Liver (tissue), 3 donors: ENCODE measurements around the gene SPDEF.

Experiments
- EGR1 ChIP-seq, 2 donors: IDR thresholded peaks; 2 replicates each; pipeline ENCODE4 v1.6.1; 2016 to 2018; ENCODE audit warnings: antibody characterized with exemption in 2 of 2, low read depth in 2 of 2
- FOXA1 ChIP-seq: IDR thresholded peaks from 2 replicates; pipeline ENCODE4 v1.6.1; 2016; ENCODE audit warnings: antibody characterized with exemption
- GABPA ChIP-seq, 2 donors: IDR thresholded peaks in 1 of 2; conservative IDR thresholded peaks in 1 of 2; 2 replicates each; pipeline ENCODE4 v1.6.1; 2016; ENCODE audit warnings: antibody characterized with exemption in 2 of 2, mild to moderate bottlenecking in 1 of 2, moderate library complexity in 1 of 2
- HNF4A ChIP-seq, 2 donors: conservative IDR thresholded peaks; 2 replicates each; pipeline ENCODE4 v1.6.1; 2016; ENCODE audit warnings: antibody characterized with exemption in 2 of 2, mild to moderate bottlenecking in 2 of 2
- HNF4G ChIP-seq: IDR thresholded peaks from 2 replicates; pipeline ENCODE4 v1.6.1; 2016; ENCODE audit warnings: antibody characterized with exemption
- RAD21 ChIP-seq, 2 donors: IDR thresholded peaks; 2 replicates each; pipeline ENCODE4 v1.6.1; 2016; ENCODE audit warnings: antibody characterized with exemption in 2 of 2, mild to moderate bottlenecking in 2 of 2
- SP1 ChIP-seq: IDR thresholded peaks from 2 replicates; pipeline ENCODE4 v1.6.1; 2018; ENCODE audit warnings: antibody characterized with exemption, mild to moderate bottlenecking
- TAF1 ChIP-seq: conservative IDR thresholded peaks from 2 replicates; pipeline ENCODE4 v1.6.1; 2016; ENCODE audit warnings: antibody characterized with exemption, mild to moderate bottlenecking
- TF ChIP-seq, protein P1 (sequence below): fragments of 150-350 bp; IDR thresholded peaks from 2 replicates; pipeline ENCODE4 v1.5.1; 2017; ENCODE audit warnings: improper control_type of control experiment, low read depth, low read length; ENCODE audit not compliant: missing input control
- TF ChIP-seq, protein P2 (sequence below): IDR thresholded peaks from 2 replicates; pipeline ENCODE4 v1.6.1; 2016; ENCODE audit warnings: antibody characterized with exemption
- TF ChIP-seq, protein P3 (sequence below): IDR thresholded peaks from 2 replicates; pipeline ENCODE4 v1.6.1; 2016; ENCODE audit warnings: antibody characterized with exemption, mild to moderate bottlenecking
- TF ChIP-seq, protein P4 (sequence below): IDR thresholded peaks from 2 replicates; pipeline ENCODE4 v1.6.1; 2016; ENCODE audit warnings: antibody characterized with exemption
- TF ChIP-seq, protein P5 (sequence below): IDR thresholded peaks from 2 replicates; pipeline ENCODE4 v1.6.1; 2016; ENCODE audit warnings: antibody characterized with exemption
- donor health status: healthy.
- donor health status: healthy.

DNA sequence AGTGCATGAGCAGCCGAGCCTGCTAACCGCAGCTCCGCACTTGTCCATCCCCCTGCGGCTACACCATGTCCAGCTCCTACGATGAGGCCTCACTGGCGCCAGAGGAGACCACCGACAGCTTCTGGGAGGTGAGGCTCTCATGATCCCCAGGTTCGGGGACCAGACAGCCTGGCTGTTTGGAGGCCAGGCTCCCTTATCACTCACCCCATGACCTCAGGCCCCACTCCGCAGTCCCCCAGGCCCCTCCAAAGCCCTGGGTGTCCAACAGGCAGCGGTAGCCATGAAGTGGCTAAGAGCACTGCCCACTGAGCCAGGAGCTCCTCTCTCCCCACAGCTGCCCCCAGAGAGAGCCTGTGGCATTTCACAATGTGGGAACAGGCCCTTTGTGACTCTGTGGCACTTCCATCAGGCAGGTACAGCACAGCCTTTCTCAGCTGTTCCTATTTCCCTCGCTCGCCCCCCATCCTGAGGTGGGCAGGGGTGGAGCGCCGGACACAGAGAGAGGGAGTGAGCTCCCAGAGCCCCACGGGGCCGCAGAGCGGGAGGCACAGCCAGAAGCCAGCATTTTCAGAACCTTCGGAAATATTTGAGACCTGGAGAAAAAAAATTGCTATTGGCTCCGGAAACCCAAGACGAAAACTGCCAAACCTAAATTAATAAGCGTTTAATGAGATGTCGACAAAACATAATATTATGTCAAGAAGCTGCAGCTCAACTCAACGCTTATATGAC is 29.7 kb downstream of the SPDEF start:
- TF ChIP-seq, protein P1, sequence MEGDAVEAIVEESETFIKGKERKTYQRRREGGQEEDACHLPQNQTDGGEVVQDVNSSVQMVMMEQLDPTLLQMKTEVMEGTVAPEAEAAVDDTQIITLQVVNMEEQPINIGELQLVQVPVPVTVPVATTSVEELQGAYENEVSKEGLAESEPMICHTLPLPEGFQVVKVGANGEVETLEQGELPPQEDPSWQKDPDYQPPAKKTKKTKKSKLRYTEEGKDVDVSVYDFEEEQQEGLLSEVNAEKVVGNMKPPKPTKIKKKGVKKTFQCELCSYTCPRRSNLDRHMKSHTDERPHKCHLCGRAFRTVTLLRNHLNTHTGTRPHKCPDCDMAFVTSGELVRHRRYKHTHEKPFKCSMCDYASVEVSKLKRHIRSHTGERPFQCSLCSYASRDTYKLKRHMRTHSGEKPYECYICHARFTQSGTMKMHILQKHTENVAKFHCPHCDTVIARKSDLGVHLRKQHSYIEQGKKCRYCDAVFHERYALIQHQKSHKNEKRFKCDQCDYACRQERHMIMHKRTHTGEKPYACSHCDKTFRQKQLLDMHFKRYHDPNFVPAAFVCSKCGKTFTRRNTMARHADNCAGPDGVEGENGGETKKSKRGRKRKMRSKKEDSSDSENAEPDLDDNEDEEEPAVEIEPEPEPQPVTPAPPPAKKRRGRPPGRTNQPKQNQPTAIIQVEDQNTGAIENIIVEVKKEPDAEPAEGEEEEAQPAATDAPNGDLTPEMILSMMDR, result no peak
- TF ChIP-seq TAF1 (no peak), GABPA (IDR thresholded peaks at IDR 0.05 in 1 of 2, conservative IDR thresholded peaks at IDR 0.05 in 1 of 2) (no peak), SP1 (no peak), FOXA1 (no peak), EGR1 (IDR thresholded peaks at IDR 0.05; ENCODE audit: low read depth in 2 of 2) (no peak), RAD21 (IDR thresholded peaks at IDR 0.05) (no peak), HNF4G (no peak), HNF4A (conservative IDR thresholded peaks at IDR 0.05) (no peak)
- TF ChIP-seq, protein P2, sequence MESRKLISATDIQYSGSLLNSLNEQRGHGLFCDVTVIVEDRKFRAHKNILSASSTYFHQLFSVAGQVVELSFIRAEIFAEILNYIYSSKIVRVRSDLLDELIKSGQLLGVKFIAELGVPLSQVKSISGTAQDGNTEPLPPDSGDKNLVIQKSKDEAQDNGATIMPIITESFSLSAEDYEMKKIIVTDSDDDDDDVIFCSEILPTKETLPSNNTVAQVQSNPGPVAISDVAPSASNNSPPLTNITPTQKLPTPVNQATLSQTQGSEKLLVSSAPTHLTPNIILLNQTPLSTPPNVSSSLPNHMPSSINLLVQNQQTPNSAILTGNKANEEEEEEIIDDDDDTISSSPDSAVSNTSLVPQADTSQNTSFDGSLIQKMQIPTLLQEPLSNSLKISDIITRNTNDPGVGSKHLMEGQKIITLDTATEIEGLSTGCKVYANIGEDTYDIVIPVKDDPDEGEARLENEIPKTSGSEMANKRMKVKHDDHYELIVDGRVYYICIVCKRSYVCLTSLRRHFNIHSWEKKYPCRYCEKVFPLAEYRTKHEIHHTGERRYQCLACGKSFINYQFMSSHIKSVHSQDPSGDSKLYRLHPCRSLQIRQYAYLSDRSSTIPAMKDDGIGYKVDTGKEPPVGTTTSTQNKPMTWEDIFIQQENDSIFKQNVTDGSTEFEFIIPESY, result no peak
- TF ChIP-seq, protein P3, sequence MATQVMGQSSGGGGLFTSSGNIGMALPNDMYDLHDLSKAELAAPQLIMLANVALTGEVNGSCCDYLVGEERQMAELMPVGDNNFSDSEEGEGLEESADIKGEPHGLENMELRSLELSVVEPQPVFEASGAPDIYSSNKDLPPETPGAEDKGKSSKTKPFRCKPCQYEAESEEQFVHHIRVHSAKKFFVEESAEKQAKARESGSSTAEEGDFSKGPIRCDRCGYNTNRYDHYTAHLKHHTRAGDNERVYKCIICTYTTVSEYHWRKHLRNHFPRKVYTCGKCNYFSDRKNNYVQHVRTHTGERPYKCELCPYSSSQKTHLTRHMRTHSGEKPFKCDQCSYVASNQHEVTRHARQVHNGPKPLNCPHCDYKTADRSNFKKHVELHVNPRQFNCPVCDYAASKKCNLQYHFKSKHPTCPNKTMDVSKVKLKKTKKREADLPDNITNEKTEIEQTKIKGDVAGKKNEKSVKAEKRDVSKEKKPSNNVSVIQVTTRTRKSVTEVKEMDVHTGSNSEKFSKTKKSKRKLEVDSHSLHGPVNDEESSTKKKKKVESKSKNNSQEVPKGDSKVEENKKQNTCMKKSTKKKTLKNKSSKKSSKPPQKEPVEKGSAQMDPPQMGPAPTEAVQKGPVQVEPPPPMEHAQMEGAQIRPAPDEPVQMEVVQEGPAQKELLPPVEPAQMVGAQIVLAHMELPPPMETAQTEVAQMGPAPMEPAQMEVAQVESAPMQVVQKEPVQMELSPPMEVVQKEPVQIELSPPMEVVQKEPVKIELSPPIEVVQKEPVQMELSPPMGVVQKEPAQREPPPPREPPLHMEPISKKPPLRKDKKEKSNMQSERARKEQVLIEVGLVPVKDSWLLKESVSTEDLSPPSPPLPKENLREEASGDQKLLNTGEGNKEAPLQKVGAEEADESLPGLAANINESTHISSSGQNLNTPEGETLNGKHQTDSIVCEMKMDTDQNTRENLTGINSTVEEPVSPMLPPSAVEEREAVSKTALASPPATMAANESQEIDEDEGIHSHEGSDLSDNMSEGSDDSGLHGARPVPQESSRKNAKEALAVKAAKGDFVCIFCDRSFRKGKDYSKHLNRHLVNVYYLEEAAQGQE, result no peak
- TF ChIP-seq, protein P4, sequence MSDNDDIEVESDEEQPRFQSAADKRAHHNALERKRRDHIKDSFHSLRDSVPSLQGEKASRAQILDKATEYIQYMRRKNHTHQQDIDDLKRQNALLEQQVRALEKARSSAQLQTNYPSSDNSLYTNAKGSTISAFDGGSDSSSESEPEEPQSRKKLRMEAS, result no peak
- TF ChIP-seq, protein P5, sequence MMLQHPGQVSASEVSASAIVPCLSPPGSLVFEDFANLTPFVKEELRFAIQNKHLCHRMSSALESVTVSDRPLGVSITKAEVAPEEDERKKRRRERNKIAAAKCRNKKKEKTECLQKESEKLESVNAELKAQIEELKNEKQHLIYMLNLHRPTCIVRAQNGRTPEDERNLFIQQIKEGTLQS, result no peak
